Activated B cell treated with CpG ODN at 0.5 μM for 24 hours (primary cell): ENCODE results near the gene RTN3. TPM values are rescaled to one million over a fixed set of nuclear protein-coding genes. Genes with fewer than 3 reads are reported as not detected.

Experiments
- ATAC-seq: fragments of 200-7000 bp; cut with Tn5 transposase; one replicate; pipeline ENCODE4 v1.10.0; 2021; ENCODE audit warnings: low read depth, mild to moderate bottlenecking, moderate library complexity
- CTCF ChIA-PET: fragments of 350-600 bp; sonication (Branson Sonifier 250); formaldehyde crosslinking; loops from one replicate; lab custom pipeline; 2021; ENCODE audit warnings: antibody characterized with exemption; lab: Charles Lee
- POLR2A ChIA-PET: fragments of 350-600 bp; sonication (Branson Sonifier 250); formaldehyde crosslinking; loops from one replicate; lab custom pipeline; 2021; ENCODE audit warnings: antibody characterized with exemption; lab: Charles Lee
- DNase-seq: peaks from one replicate; pipeline ENCODE4 v3.0.0; 2022
- H3K27ac Mint-ChIP-seq: one replicate; pipeline ENCODE4 v1.8.0; 2020; ENCODE audit warnings: mixed read lengths
- H3K27me3 Mint-ChIP-seq: one replicate; pipeline ENCODE4 v1.8.0; 2021; ENCODE audit warnings: mixed read lengths
- H3K36me3 Mint-ChIP-seq: one replicate; pipeline ENCODE4 v1.8.0; 2021; ENCODE audit warnings: low read depth, mixed read lengths
- H3K4me1 Mint-ChIP-seq: one replicate; pipeline ENCODE4 v1.8.0; 2021; ENCODE audit warnings: mixed read lengths
- H3K4me3 Mint-ChIP-seq: one replicate; pipeline ENCODE4 v1.8.0; 2020; ENCODE audit warnings: mild to moderate bottlenecking, mixed read lengths
- H3K9me3 Mint-ChIP-seq: one replicate; pipeline ENCODE4 v1.8.0; 2020; ENCODE audit warnings: mixed read lengths
- CTCF ChIP-seq: fragments of 200-600 bp; IDR thresholded peaks from one replicate; pipeline ENCODE4 v1.8.0; 2022; ENCODE audit warnings: antibody characterized with exemption, mild to moderate bottlenecking
- intact Hi-C: fragments of 100-400 bp; cut with micrococcal nuclease; formaldehyde crosslinking; loops from one replicate; pipeline ENCODE4 v1.15.1; 2024
- total RNA-seq: library from RNA; stranded (reverse); gene quantifications from 2 replicates; pipeline ENCODE4 v1.2.3, GENCODE V29; 2022

RTN3 gene
- total RNA-seq, 1 donor from 2014 or later: 18.5 TPM

- intact Hi-C loops: no loop called here
- POLR2A ChIA-PET: no interaction called here
These were observed 123.0 kb downstream of the RTN3 start for GRCh38 chr11:63804259-63804658.

DNA sequence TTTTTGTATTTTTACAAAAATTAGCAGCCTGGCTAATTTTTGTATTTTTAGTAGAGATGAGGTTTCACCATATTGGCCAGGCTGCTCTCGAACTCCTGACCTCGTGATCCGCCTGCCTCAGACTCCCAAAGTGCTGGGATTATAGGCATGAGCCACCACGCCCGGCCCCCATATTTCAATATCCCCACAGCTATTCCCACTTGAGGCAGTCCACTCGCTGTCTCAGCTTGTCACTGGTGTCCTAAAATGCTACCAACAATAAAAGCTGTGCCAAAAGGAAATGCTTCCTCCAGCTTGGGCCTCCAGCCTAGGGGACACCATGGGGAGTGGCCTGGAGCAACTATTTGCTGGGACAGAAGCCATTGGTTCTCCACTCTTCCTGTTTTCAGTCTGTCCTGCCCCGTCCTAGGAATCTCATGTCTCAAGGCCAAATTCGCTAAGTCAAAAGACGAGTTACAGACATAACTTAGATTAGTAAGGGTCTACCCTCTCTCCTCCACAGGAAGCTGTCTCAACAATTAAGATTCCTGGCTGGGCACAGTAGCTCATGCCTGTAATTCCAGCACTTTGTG lies 124.6 kb downstream of the RTN3 start:
- ChIA-PET POLR2A (no interaction called here), CTCF (no interaction called here)
- ATAC-seq (no peak), DNase-seq (no peak)
- TF ChIP-seq CTCF: no peak
- Mint-ChIP-seq H3K4me3 (no peak overlapping the region), H3K9me3 (no peaks in the 10 kb centered on the region), H3K36me3 (no peaks in the 10 kb centered on the region), H3K27ac (no peak overlapping the region), H3K27me3 (no peaks in the 10 kb centered on the region), H3K4me1 (no peaks in the 10 kb centered on the region)
- intact Hi-C loops: no loop called here

More at GRCh38 chr11:63804259-63804658, 123.0 kb downstream of the RTN3 start:
- H3K4me3 Mint-ChIP-seq: no peak overlapping the region
- H3K9me3 Mint-ChIP-seq: no peaks in the 10 kb centered on the region
- no peak for DNase-seq
- no peak for ATAC-seq
- H3K36me3 Mint-ChIP-seq: no peaks in the 10 kb centered on the region
- no peaks in the 10 kb centered on the region for H3K27me3 Mint-ChIP-seq
- H3K4me1 Mint-ChIP-seq: no peaks in the 10 kb centered on the region
- CTCF ChIA-PET: no interaction called here
- H3K27ac Mint-ChIP-seq: no peak overlapping the region
- TF ChIP-seq CTCF: no peak

Other genes with a start within 250 kb of the RTN3 start
- not detected in 2 replicates for gene PLAAT5, start 190.3 kb upstream of the RTN3 start, total RNA-seq
- not detected in 2 replicates for gene LGALS12, start 175.4 kb upstream of the RTN3 start, total RNA-seq
- 3.9 and 4.7 TPM in 2 replicates for gene PLAAT4, start 144.7 kb upstream of the RTN3 start, total RNA-seq
- not detected in 2 replicates for gene PLAAT2, start 118.1 kb upstream of the RTN3 start, total RNA-seq
- gene PLAAT3, start 67.1 kb upstream of the RTN3 start, total RNA-seq: 0.82 and 1.2 TPM in 2 replicates
- 31.8 and 32.9 TPM in 2 replicates for gene ATL3, start 10.1 kb upstream of the RTN3 start, total RNA-seq
- 11.2 and 12.5 TPM in 2 replicates for gene ZFTA, start 87.3 kb downstream of the RTN3 start, total RNA-seq
- gene SPINDOC, start 132.0 kb downstream of the RTN3 start, total RNA-seq: 18.7 and 20.8 TPM in 2 replicates
- 39.2 and 41.5 TPM in 2 replicates for gene MARK2, start 157.6 kb downstream of the RTN3 start, total RNA-seq
- gene RCOR2, start 235.7 kb downstream of the RTN3 start, total RNA-seq: not detected in 2 replicates